ENCODE measurements around the gene SH3RF3.

SH3RF3 gene

DNA sequence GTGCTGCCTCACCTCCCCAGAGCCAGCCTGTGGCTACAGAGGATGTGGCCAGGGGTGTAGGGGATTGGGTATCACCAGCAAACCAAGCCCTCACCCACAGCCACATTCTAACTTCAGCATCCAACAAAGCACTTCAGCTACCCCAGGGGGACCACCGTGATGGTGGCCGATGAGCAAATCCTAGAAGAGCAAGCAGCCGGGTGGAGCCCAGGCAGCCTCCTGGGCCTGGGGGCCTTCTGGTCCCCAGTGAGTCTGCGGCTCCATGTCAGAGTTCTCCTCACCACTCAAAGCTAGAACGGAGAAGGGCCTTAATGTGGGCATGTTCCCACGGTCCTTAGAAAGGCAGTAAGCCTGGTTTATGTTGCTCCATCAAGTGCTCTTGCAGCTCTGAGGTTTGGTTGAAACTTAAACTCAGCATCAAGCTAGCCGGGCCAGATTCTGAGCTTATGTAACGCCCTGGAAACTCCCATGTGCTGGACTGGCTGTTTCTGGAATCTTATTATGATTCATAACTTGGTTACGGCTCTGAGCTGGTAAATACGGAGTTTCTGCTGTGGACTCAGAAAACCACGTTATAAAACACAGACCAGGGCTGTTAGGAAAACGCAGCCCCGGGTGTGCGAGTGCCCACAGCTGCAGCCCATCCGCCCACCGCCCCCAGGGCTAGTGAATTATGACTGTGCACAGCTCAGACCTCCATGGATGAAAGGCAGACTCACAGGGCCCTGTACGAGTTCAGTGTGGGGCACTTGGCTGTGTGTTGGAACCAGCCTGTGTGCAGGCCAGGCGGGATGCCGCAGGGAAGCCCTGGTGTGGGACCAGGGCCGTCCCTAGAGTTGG is 385.0 kb downstream of the SH3RF3 start:
- no peak for DNase-seq

DNA sequence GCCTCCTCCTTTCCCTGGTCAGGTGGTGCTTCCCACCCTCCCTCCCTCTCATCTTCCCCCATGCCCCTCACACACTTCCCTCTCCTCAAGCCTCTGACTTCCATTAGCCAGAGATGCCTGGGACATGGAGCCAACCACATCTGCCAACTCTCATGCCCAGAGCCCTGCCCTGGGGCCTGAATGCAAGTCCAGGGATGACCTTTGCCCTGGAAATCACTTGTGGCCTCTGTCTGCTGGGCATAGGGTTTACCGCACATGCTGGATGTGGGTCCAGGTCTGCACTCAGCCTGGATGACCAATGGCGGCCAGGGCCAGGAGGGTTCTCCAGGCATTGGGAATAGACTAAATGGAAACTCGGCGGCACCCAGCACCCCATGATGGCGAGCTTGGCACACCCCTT is 385.9 kb downstream of the SH3RF3 start:
- no peak for DNase-seq

DNA sequence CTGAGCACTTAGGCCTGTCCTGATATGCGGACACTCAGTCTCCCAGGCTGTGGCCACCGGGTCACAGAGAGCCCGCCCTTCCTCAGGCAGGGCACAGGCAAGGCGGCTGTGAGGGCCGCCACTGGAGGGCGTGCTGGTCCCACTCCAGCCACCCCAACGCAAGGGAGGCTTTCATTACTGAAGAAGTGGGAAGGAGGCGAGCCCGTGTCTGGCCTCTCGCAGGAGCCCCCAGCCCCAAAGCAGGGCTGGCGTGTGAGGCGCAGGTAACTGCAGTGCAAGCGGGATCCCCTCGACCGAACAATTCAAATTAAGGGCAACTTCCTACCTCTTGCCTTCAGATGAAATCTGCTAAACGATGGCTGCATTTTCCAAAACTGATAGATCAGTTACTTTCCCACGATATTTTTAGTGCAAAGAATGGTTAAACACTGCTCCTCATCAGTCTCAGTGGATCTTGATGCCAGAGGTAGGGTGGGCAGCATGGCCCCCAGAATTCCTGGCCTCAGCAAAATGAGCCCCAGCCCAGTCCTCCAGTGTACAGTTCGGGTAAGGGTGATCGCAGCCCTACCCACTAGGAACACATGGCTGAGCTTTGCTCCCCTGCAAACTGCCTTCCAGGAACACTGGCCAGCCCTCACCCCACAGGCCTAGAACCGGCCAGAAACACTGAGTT is 387.6 kb downstream of the SH3RF3 start:
- DNase-seq, result no peak

DNA sequence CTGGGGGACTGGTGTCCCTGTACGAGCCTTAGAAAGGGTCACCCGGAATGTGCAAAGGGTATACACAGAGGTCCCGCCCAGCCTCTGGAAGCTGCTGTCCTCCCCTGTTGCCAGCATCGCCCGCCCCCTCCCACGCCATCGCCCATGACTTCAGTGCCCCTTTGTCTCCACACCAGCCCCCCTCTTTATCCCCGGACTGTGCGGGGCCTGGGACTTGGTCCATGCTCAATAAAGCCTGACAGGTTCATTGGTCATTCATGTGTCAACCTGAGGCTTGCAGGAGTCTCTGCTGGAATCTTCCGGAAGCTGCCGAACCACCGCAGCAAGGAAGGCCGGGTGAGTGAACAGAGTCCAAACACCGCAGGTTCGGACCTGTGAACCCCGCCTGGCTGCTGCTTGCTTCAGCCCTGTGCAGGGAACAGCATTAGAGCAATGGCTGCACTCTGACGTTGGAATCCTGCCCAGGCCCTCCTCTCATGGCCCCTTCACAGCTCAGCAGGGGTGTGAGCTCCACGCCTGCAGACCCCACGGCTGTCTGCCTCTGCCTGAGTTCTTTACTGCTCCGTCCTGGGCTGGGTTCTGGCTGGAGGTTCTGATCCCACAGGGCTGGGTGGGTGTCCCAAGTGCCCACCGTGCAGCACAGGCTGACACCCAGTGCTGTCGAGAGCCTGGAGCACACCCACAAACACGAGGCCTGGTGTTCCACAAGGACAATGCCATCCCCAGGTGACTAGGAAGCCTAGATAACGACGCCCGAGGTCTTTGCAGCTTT is 388.3 kb downstream of the SH3RF3 start:
- no peak for DNase-seq

DNA sequence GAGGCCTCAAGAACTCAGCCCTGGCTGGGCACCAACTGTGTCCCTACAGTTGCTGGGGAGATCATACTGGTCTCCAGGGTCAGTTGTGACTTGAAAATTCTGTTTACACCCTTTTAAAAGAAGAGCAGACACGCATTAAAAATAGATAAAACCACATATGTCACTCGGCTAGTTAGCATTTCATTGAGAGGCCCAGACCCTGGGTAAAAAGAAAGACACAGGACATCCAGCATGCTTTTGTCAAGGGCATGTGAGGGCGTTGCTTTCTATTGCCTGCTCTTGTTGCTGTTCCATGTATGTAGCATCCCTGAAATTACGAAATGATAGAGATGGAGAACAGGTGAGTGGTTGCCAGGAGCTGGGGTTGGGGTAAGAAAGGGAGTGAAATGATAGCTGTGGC is 390.5 kb downstream of the SH3RF3 start:
- DNase-seq, result no peak

DNA sequence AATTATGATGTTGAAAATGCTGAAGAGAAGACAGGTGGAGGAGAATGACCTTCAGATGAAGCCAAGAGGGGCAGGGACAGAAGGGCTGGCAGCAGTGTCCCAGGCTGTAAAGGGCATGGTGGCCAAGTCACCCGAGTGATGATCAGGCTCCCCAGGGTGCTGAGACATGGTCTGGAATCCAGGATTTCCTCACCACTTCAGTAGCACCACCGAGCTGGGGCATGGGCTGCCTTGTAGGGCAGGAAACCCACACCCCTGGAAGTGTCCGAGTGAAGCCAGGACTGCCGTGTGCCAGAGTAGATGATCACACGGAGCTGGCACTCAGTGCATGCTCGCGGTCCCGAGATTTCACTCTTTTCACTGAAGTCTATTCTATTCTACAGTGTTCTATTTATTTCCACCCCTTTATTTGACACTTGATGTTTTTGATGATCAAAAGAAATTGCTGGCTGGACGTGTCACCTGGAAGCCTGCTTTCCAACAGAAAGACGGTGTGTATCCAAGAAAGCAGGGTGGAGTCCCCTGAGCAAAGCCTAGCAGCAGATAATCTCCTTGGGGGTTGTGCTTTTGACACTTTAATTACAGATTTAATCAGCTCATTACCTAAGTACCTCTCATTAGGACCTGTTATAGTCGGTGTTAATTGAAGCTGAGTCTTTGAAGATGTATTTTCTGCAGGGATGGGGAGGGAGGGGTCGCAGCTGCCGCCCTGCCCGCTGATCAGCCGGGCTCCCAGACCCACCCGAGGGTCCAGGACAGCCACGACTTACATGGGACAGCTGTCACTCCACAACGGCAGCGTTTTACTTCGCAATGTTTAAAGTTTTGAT is 392.4 kb downstream of the SH3RF3 start:
- no peak for DNase-seq

DNA sequence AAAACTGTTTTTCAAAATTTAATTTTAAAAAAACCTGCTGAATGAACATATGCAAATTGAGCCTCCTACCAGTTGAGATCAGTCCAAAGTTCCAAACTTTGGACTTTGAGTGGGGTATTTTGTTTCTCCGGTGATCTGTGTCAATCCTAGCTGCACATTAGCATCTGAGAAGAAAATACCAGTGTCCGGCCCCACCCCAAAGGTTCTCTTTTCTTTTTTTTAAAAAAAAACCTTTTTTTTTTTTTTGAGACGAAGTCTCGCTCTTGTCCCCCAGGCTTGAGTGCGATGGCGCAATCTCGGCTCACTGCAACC is 393.0 kb downstream of the SH3RF3 start:
- no peak for DNase-seq

DNA sequence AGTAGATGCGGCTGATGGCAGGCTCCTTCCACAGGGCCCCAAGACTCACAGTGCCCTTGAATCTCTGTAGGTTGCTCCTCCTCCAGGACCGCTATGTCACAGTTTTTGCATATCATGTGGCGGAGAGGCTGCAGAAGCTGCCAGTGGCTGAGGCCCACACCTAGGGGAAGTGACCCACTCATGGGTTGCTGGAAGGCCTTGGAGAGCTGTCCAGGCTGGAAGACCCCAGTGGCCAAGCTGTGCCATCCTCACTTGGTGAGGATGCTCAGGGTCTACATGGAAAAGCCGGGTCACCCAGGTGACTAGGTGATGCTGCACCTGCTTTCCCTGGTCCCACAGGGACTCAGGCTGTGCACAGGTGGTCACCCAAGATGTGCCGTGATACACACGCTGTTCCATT is 394.1 kb downstream of the SH3RF3 start:
- no peak for DNase-seq

DNA sequence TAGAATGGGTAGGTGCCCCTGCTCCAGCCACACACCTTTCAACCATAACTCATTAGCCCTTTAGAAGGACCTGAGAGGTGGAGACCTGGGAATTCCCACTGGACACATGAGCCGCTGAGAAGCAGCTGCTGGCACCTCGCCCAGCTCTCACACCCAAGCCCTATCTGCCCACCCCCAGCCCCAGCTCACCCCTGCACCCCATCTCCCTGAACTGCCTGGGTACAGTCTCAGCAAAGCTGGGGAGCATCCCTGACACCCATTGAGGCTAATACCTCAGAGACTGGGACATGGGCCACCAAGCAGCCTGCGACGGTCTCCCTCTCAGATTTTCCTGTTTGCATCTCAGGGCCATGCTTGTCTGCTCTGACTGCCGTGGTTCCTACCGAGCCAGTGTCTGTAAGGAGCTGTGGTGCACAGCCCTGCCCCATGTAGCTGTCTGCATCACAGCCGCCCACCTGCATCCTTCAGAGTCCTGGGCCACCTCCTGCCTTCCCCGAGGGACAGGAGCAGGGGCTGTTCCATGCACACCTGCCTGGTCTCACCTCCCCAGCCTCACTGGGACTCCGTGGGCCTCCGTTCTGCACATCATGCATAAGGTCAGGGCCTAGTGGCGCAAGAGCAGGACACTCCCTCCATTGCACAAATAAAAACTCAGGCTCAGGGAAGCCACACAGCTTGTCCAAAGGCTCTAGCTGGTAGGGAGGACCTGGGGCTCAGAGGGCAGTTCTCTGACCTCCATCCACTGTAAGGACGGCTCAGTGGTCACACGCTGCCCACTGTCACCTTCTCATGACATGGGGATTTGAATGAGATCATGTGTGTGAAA is 394.7 kb downstream of the SH3RF3 start:
- DNase-seq, result no peak

DNA sequence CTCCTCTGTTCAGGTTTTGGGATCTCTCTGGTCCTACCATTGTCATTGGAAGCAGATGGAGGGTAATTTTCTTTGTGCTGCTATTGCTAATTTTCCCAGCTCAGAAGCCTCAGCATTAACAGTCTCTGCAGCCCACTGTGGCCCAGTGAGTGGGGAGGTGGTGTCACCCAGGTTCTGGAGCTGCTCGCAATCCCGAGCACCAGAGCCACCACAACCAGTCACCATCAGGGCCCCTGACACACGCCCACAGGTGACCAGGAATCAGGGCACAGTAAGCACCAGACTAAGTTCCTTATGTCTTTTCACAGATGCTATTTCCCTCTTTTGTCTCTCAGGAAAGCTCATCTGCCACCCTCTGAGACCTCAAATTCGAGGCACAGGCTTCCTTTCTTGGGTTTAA is 396.8 kb downstream of the SH3RF3 start:
- no peak for DNase-seq

DNA sequence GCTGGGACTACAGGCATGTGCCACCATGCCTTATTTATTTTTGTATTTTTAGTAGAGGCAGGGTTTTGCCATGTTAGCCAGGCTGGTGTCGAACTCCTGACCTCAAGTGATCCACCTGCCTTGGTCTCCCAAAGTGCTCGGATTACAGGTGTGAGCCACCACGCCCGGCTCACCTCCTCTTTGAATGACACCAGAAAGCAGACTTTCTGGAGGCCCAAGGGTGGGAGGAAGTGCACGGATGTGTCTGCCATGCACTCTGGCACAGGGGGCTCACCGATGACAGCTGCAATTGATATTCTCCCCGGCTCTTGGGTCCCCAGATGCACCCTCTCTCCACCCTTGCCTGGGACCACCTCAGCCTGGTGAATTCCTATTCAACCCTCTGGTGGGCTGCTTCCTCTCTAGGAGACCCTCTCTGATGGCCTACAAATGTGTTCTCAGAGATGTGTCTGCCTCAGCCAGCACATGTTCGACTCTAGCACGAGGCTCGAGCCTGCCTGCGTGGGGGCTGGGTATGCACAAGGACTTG is 397.5 kb downstream of the SH3RF3 start:
- no peak for DNase-seq

DNA sequence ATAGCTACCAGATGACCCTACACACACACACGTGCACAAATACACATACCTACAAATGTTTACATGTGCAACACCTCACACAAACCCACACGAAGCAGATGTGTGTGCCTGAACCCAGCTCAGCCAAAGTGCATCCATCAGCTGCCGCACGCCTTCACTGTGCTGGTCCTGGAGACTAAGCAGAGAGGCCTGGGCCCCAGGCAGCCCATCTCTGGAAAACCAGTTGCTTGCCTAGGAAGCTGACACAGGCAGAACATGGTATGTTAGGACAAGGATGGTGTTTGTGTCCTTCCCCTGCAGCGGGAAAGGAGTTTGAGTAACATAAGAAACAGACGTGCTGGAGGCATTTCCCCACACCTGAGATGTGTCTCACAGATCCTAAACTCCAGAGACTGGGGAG is 398.1 kb downstream of the SH3RF3 start:
- no peak for DNase-seq

DNA sequence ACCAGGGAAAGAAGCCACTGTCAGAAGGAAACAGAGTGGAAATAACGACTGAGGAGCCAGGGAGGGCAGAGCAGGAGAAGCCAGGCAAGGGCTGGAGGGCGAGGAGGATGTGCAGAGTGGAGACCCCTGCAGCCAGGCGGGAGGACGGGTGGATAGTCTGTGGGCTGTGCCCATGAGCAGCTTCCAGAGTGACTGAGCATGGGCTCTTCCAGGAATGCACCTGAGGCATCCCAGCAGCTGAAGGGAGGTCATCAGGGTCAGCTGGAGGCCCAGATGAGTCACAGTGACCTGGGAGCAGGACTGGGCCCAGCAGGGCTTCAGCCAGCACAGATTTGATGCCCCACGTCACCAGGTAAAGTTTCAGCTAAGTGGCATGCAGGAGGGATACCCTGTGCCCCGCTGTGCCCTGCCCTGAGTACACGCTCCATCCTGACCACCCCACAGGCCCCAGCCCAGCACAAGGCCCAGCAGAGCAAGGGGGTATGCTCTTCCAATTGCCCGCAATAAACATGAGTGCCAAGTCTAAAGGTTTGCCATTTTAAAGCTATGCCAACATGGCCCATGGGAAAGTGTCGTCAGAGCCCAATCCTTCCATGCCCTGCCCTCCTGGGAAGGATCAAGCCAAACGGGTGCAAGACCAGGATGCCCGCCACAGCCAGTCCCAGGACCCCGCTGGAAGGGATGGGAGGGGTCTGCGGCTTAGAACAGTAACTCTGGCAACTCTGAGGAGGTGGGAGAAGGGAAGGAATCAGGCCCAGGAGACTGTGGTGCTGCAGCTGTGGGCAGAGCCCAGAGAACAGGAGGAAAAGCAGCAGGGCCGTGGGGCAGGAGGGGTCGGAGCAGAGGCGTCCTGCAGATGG is 399.1 kb downstream of the SH3RF3 start:
- DNase-seq, result no peak

DNA sequence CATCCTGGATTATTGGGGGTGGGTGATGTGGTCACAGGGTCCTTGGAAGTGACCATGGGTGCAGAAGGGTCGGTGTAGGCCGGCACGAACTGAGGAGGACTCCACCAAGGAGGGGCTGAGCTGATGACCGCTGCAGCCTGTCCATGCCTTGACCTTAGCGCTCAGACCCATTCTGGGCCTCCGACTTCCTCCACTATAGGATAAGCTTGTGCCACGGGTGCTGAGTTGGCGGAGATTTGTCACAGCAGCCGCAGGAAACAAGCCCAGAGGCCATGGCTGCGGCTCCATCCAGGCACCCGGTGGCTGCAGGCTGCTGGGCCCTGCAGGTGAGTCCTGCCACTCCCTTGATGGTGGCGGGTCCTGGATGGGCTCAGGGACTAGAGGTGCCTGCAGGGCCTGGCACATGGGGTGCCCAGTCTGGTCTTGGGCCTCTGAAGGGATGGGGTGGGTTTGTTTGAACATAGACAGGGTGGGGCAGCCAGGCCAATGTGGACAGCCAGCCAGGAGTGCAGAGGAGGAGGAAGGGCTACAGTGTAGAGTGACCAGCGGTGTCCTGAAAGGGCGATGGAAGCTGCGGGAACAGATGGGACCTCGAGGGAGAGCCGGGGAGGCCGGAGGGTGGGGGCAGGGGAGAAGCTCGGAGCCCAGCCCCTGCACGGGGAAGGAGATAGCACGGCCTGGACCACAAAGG is 400.0 kb downstream of the SH3RF3 start:
- DNase-seq, result no peak

DNA sequence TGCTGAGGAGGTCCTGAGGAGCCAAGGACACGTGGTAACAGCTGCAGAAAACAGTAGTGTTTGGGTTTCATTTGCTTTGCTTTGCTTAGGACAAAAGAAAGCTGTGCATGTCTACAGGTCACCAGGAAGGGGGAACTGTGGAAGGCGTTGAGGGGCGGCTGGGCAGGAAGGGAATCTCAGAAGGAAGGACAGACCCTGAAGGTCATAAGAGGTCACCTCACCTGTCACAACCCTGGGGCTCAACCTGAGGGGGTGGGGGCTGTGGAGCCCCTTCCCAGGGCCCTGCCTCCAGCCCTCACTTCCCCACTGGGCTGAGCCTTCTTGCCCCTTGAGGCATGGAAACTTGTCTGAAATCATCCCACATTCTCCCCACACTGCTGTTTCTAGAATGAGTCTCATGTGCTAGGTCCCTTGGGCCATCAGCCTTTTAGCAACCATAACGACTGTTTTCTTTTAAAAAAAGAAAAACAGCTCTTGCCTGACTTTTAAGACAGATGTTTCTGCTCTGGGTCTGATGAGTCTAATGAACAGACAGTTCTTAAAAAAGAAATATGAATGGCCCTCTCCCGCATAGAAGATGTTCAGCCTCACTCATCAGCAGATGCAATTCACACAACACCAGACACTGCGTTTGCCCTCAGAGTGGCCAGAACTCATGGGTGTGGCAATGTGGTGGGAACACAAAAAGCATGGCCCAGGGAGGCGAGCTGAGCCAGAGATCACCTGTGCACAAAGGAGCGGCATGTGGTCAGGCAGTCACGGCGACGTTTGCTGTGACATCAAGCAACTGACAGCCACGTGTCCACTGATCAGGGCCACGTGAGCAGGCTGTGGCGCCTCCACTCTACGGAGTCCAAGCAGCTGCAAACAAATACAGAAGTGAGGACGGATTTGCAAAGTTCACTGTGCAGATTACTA is 400.8 kb downstream of the SH3RF3 start:
- DNase-seq, result no peak

DNA sequence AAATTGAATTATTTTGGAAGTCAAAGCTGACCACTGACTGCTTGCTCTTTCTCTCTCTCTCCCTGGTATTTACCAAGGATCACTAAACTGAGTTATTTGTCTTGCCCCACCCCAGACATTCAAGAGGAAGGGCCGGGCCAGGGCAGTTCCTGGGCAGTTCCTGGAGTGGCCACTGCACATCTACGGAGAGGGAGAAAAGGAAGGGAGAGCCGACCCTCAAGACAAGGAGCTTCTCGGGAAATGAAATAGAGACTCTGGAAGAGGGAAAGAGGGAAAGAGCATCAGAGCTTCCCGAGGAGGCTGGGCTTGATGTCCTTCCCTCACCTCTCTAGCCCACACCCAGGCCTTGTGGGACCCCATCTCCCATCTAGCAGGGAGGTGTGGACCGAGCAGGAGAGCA is 401.7 kb downstream of the SH3RF3 start:
- DNase-seq, result no peak

DNA sequence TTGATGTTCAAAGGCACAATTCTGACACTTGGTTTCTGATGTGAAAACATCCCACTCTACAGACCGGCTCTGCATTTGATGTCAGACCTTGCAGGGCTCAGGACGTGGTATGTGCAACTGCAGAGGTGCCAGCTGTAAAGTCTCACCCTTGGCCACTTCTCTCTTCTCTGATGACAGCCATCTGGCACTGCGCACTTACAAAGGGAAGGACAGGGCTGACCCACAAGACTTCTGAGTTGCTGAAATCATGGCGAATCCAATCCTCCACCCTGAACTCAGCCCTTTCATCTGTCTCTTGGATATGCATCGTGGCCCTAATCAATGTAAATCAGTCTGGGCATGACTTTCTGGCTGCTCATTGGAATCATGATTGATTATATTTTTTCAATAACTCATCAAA is 402.2 kb downstream of the SH3RF3 start:
- DNase-seq, result no peak

DNA sequence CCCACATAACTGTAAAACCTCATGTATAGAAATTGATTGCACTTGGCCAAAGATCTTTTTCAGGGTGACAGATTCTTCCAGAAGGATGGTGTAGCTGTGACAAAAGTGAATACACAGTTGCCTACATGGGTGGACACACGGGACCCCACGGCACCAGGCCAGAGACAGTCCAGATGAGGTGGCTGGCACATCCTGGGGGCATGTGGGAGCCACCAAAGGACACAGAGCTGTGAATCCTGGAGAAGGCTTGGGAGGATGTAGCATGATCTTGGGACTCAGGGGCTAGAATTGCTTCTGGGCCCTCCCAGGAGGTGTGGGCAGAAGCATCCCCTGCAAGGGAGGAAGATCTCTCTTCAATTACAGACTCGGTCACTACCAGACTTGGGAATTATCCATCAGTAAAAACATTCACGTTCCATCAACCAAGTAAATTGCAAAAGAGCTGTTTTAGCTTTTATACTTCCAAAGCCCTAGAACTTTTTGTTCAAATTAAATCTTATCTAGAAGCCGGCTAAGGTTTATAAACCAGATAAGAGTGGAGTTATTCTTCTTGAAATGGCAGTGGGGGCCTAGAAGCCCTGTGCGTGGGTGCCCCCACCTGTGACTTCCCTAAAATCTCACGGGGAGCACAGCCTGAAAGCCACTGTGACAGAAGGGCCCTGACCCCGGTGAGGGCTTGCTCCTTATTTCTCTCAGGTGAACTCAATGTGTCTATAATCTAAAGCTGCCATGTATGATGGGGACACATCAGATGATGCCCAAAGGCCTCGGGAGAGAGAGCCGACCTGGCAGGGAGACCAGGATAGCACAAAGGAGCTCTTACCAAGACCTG is 403.1 kb downstream of the SH3RF3 start:
- no peak for DNase-seq

Measured in effector CD8-positive, alpha-beta T cell (primary cell).